ENCODE measurements around the gene FGD4.
A peak's percentile ranks its signal among the peaks of the same experiment; 100 is the strongest.
"Not testable (repeated sequence)": the region's sequence is repeated elsewhere in the genome, so short reads cannot be mapped to it uniquely, and the experiment has no call there.

Gene FGD4

GRCh38 chr12:32532422-32532821 is 133.1 kb downstream of the FGD4 start:
- DNase-seq: no peak

DNA sequence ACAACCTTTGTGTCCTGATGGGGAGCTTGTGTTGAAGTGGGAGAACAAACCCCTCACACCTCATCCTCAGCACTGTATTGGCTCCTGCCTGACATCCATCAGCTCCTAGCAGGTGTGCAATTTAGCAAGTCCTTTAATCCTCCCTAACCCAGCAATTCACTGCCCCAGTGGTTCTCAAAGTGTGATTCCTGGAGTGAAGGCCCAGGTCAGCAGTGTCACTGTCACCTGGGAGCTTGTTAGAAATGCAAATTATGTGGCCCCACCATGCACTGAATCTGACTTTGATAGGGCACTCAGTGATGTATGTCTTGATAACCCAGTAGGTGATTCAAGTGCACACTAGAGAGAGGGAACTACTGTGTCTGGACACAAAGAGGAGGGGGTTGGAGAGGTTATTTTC is 133.6 kb downstream of the FGD4 start:
- DNase-seq: no peak

DNA sequence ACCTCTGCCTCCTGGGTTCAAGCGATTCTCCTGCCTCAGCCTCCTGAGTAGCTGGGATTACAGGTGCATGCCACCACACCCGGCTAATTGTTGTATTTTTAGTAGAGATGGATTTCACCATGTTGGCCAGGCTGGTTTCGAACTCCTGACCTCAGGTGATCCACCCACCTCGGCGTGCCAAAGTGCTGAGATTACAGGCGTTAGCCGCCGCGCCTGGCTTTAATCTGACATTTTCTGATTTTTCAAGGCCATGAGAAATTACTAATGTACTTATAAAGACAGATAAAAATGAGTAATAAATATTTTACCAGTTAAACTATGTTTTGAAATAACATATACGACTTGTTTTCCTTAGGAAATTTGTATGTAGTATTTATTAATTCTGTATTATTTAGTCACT is 134.1 kb downstream of the FGD4 start:
- DNase-seq: not testable (repeated sequence)

DNA sequence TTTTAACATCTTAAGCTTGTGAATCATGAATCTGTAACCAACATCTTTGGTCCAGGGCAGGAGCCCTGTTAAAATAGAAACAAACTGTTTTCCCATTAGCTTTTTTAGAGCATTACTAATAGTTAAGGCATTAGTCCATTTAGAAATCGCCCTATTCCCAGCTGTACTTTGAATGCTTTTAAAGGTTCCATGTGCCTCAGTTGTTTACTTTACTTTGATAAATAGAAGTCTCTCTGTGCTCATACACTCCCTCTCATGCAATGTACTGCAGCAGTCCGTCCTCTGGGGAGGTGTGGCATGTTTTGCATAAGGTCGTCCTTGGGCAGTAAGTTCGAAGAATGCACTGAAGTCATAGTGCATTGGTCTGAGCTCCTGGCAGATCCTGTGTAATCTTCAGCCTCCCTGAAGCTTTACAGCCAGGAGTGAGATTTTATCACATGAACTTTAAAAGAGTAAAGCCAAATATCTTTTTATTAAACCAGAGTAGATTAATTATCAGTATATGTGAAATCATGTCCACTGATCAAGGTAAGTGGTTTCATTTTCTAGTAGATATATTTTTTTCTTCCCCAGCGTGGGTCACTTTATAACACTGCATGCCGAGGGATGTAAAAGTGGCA is 134.7 kb downstream of the FGD4 start:
- no peak for DNase-seq

DNA sequence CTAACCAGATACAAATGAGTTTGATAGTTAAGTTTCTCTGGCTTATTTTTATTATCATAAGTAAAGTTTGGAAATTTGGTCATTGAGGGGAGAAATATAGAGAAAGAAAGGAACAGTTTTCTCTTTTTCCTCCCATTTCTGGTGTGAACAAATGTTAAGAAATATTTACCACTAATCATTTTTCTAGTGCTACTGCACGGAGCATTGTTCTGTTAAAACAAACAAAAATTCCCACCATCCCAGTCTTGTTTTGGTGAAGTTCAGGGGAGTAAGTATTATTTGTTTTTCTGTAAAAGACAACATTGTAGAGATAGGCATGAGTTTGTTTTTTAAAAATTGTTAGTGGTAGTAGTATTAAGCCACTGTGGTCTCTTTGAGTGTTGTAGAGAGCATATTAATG is 135.3 kb downstream of the FGD4 start:
- DNase-seq: no peak

- DNase-seq: peak; percentile 8 to 70
Measured at GRCh38 chr12:32535288-32535999, 136.1 kb downstream of the FGD4 start.

DNA sequence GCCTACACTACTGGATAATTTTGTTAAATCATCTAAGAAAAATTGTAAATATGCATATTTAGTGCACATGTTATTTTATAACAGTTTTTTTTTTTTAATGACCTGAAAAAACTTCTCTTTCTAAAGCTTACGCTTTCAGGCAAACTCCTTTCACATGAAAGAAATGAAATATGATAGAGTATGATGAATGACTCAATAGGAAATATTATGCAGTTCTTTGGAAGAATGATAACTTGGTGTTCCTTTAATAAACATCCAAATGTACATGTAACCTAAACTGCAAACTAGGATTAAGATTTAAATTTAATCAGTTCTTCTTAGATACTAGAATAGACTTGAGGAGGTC is 136.6 kb downstream of the FGD4 start:
- DNase-seq: no peak

DNA sequence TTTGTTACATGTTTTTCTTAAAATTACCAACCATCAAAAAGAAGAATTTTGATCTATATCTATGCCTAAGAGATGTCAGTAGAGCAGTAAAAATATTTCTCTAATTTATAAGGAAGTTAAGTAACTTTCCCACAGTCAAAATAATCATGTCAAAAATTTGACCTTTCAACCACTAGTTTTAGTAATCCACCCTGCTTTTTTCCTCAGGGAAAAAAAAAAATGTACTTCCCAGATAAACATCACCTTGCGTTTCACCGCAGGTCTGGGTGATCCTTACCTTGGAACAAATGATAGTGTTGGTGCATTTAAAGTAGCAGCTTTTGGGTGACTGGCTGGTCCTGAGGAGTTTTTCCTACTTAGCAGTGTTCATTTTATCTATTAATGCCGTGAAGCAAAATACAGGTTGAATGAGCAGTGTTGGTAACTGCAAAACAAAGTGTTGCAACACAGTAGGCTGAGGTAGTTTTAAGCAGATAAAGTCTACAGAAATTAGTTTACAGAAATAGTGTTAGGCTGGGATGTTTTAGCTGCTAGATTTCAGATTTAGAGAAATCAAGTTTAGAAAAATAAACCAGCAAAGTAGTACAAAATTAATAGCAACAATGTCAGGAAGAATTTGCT is 142.5 kb downstream of the FGD4 start:
- no peak for DNase-seq

DNA sequence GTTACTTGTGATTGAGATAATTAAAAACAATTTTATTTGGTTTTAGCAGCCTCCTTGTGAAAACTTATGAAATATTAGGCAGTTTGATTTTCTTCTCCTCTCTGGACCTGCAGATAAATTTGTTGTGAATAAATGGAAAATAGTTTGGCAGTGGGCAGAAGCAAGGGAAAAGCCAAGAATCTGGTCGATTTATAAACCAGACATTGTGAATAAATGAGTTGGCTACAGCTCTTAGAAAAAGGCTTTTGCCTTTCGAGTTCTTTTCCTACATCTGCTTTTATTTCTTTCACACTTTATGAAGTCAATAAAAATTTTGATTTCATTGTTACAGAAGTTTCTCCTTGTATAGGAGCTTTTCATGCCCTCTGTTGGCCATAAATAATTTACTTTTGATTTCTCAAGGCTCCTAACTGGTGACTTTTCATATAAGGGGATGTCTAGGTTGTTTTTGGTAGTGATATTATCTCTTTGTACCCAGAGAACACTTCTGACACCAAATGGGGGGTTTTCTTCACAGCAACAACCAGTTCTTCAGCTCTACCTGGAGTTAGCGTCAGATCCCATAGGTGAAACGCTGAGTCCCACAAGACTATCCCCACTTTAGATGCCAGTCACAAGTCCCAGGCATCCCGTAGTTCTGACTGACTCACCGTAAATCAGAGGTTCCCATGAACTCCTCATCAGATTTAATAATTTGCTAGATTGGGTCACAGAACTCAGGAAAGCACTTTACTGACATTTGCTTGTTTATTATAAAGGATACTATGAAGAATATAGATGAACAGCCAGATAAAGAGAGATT is 143.3 kb downstream of the FGD4 start:
- no peak for DNase-seq

- no peak for DNase-seq
Measured at GRCh38 chr12:32544893-32545292, 145.5 kb downstream of the FGD4 start.

GRCh38 chr12:32545413-32545980 is 146.1 kb downstream of the FGD4 start:
- DNase-seq: no peak

GRCh38 chr12:32546272-32546671 is 146.9 kb downstream of the FGD4 start:
- no peak for DNase-seq

DNA sequence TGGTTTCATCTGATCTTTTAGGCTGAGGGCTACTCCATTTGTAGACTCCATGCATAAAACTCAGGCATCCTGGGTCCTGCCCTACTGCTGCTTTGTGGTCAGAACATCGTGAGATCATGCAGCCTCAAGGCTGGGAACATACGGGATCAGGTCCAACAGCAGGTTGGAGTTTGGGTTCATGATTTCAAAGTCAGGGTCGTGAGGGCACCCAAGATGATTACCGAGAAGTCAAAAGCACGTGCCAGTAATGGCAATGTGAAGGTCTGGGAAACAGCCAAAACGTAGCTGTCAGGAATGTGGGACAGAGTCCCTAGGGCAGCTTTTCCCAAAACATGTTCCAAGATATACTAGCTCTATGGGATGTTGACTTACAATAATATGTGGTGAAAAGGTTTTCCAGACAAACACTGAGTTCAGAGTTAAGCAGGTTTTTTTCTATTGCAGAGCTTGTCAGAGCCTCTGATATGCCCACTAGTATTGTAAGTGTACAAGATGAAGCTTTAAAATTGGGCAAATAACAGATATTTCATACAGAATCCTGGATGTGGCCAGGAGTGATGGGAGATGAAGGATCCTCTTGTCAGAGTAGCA is 149.4 kb downstream of the FGD4 start:
- DNase-seq: no peak

DNA sequence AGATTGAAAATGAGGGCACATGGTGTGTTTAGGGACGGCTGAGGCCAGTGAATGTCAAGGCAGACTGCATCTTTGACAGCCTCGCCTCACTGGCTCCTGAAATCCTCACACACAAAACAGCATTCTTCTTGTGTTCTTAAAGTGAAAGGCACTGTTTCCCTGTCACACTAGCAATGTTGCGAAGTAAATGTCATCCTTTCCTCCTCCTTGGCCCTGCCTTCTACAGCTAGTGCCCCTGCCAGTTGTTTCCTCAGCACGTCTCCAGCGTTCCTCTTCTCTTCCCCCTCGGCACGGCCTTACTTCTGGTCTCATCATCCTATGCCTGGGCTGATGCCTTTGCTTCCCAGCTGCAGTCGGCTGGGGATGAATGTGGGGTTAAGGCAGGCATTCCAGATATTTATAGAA is 150.3 kb downstream of the FGD4 start:
- DNase-seq: no peak

DNA sequence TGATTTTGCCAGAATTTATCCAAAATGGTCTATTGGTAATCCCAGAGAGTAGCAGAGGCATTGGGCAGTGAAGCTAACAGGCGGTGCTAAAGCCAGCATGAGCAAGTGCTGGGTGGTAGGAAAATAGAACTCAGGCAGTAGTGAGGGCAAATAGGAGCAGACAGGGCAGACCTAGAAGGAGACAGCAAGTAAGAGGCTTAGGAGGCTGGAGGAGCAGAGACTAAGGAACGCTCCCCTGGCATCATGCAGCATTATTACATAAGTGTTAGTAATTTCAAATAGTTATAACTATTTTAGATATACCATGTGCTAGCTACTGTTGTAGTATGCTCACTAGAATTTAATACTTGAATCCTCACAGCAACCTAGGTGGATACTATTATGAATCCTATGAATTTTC is 151.7 kb downstream of the FGD4 start:
- no peak for DNase-seq

DNA sequence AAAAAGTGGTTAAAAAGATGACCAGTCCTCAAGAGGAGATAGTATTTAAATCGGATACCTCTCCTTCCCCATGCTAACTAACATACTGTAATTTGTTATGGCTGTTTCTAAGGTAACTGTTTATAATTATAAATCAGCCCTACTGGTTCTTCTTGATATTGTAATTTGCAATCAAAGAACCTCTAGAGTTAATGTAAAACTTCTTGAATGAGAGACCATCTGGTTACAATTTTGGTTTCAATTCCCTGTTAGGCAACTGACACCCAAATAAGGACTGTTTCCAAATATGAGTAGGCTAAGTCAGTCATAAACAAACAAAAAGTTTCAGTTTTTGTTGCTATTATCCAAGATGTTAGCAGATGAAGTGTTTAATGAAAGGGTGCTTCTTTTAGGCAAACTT is 159.5 kb downstream of the FGD4 start:
- no peak for DNase-seq

DNA sequence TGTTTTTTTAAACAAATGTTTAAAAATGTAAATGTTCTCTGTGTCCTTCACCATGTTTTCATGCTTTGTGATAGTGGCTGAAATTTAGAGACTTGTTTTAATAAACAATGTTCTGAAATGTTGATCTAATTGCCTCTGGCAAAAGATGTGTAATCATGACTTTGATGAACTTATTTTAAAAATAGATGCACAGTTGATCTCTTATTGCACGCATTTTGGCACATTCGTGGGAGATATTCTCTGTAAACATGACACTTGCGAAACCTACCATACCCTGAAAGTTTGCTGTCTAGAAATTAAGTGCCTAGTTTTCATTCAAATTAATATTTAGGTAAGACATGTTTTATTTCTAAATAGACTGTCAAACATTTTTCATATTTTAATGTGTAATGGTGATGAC is 160.1 kb downstream of the FGD4 start:
- DNase-seq: no peak

DNA sequence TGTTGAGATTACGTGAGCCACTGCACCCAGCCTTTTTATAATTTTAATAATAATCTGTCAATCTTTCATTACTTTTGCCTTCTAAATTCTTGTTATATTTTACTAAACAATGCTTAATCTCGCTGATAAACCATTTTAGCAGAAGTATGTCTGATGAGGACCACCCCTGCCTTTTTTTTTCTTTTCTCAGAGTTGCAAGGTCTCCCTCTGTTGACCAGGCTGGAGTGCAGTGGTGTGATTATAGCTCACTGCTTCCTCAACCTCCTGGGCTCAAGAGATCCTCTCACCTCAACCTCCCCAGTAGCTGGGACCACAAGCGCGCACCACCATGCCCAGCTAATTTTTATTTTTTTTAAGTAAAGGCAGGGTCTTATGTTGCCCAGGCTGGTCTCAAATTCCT is 161.2 kb downstream of the FGD4 start:
- DNase-seq: no peak

DNA sequence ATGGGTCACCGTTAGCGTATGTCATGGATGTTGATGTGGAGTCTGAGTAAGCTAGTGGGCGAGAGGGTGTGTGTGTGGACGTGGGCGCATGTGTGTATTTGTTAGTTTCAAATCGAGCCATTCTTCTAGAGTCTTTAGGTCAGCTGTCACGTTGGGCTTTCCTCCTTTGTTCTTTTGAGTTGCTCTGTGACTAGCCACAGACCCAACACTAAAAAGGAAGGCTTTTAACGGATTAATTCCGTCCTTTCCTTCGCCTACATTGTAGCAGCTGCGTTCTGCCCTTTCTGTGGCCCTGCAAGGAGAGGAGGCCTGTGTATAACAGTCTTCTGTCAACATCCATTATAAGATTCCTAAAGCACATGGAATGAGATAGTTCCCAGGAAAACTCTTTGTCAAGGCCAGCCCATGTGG is 162.6 kb downstream of the FGD4 start:
- DNase-seq: no peak

DNA sequence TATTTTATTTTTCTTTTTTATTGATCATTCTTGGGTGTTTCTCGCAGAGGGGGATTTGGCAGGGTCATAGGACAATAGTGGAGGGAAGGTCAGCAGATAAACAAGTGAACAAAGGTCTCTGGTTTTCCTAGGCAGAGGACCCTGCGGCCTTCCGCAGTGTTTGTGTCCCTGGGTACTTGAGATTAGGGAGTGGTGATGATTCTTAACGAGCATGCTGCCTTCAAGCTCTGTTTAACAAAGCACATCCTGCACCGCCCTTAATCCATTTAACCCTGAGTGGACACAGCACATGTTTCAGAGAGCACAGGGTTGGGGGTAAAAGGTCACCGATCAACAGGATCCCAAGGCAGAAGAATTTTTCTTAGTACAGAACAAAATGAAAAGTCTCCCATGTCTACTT is 163.1 kb downstream of the FGD4 start:
- not testable (repeated sequence) for DNase-seq

DNA sequence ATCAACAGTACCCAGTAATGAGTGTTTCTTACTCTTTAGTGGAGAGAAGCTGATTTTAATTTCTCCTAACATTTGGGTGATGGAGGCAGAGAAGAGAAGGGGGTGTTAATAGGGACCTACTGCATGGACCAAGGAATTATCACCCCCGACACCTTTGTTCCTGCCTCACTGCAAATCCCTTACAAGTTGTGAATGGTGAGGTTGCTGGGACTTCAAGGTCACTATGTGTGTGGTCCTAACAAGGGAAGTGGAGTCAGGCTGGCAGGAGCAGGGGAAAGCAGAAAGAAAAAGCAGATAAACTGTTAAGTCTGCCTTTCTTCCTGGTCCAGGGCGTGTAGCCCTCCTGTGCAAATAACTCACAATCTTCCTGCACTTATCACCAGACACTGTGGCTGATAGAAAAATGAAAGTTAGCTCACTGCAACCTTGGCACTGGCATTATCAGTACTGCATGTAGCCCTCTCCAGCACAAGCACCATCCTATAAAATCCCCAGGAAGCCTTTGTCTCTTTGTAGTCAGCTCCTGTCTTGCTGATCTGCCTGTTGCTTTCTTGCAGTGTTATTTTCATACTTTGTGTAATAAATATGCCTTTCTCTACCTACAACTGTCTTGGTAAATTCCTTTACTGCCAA is 167.4 kb downstream of the FGD4 start:
- no peak for DNase-seq

DNA sequence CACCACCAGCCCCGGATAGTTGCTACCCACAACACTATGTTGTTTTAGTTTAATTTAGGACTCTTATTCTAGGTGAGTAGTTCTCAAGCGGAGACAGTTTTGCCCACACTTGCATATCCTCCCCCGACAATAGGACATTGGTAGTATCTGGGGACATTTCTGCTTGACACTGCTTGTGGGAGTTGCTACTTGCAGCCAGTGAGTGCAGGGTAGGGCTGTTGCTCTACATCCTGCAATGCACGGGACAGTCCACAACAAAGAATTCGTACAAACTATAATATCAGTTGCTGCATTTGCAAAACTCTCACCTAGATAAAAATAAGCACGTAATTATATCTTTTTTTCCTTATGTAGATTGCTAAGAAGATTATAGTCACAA is 167.9 kb downstream of the FGD4 start:
- no peak for DNase-seq

- DNase-seq: no peak
Measured at GRCh38 chr12:32568228-32568627, 168.9 kb downstream of the FGD4 start.
